ENCODE measurements around the gene ZFP36L2.

DNA sequence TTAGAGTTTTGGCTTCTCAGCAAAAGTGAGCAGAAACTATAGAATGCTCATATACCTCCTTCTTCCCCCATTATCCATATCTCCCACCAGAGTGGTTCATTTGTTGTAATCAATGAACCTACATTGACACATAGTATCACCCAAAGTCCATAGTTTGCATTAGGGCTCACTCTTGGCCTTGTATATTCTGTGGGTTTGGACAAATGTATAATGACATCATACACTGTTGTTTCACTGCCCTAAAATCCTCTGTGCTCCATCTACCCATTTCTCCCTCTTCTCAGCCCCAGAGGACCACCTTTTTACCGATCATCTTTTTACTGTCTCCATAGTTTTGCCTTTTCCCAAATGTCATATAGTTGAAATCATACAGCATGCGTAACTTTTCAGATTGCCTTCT is 24.1 kb downstream of the ZFP36L2 start:
- TF ChIP-seq ZXDB (tag by site-specific recombination; IDR thresholded peaks at IDR 0.05) (no peak), KLF10 (tag by site-specific recombination; IDR thresholded peaks at IDR 0.05) (no peak), TCF7L2 (IDR thresholded peaks at IDR 0.05; ENCODE audit: borderline replicate concordance, low read depth, low read length) (no peak), ZFP37 (tag by site-specific recombination; IDR thresholded peaks at IDR 0.05) (no peak), REPIN1 (tag by site-specific recombination; IDR thresholded peaks at IDR 0.05; ENCODE audit: low read depth) (no peak), MZF1 (tag by site-specific recombination; IDR thresholded peaks at IDR 0.05; ENCODE audit: borderline replicate concordance) (no peak), GLI4 (tag by site-specific recombination; IDR thresholded peaks at IDR 0.05) (no peak), ZNF138 (tag by site-specific recombination; IDR thresholded peaks at IDR 0.05; ENCODE audit: borderline replicate concordance) (no peak)
- TF ChIP-seq, protein P1, sequence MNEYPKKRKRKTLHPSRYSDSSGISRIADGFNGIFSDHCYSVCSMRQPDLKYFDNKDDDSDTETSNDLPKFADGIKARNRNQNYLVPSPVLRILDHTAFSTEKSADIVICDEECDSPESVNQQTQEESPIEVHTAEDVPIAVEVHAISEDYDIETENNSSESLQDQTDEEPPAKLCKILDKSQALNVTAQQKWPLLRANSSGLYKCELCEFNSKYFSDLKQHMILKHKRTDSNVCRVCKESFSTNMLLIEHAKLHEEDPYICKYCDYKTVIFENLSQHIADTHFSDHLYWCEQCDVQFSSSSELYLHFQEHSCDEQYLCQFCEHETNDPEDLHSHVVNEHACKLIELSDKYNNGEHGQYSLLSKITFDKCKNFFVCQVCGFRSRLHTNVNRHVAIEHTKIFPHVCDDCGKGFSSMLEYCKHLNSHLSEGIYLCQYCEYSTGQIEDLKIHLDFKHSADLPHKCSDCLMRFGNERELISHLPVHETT (tag by site-specific recombination; IDR thresholded peaks at IDR 0.05), result no peak
- TF ChIP-seq, protein P2, sequence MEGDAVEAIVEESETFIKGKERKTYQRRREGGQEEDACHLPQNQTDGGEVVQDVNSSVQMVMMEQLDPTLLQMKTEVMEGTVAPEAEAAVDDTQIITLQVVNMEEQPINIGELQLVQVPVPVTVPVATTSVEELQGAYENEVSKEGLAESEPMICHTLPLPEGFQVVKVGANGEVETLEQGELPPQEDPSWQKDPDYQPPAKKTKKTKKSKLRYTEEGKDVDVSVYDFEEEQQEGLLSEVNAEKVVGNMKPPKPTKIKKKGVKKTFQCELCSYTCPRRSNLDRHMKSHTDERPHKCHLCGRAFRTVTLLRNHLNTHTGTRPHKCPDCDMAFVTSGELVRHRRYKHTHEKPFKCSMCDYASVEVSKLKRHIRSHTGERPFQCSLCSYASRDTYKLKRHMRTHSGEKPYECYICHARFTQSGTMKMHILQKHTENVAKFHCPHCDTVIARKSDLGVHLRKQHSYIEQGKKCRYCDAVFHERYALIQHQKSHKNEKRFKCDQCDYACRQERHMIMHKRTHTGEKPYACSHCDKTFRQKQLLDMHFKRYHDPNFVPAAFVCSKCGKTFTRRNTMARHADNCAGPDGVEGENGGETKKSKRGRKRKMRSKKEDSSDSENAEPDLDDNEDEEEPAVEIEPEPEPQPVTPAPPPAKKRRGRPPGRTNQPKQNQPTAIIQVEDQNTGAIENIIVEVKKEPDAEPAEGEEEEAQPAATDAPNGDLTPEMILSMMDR (tag by site-specific recombination; IDR thresholded peaks at IDR 0.05), result no peak
